Left hindlimb (tissue), 1 donor: ENCODE data around the gene SUSD2.
"Not testable (repeated sequence)": the region's sequence is repeated elsewhere in the genome, so short reads cannot be mapped to it uniquely, and the experiment has no call there.

ENCODE experiments used
- DNase-seq: peaks from one replicate; pipeline ENCODE4 v3.0.0-alpha.2; 2018

SUSD2 gene

DNA sequence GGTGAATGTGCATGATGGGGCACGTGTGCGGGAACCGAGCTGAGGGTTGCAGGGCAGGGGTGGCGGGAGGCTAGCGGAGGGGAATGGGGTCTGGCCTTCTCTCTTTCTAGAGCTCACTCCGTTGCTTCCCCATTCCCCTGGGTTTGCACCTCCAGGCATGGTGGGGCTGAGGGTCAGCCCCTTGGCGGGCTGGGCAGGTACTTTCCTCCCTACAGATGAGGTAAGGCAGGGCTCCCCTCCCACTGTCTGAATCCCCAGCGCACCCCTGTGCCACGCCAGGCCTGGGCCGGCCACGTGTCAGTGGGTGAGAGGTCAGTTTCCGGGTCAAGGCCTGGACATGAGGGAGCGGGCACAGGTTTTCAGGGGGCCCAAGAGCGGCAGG, 8.9 kb downstream of the SUSD2 start:
- DNase-seq = peak; percentile 31

DNA sequence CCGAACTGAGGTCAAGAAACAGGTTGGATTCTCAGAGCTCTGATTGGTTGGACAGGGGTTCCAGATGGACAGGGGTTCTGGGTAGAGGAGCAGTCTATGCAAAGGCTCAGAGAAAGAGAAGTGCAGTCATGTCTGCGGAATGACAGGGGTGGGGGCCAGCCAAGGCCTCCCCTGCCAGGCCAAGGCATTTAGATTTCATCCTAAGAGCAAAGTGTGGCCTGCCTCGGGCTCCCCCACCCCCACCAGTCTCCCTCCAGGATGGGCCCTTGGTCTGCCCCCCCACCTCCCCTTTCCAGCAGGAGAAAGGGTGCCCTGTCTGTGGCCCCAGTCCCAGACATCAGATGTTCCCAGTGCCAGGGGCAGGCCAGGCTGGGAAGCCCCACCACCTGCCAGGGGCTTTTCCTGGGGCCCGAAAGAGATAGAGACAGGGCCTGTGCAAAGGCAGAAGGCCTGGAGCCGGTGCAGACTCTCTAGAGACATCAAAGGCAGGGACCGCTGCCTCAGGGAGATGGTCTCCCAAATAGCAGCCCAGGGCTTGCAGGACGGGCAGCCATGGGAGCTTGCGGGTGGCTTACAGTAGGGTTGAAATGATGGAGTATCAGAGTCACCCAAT, 9.4 kb downstream of the SUSD2 start:
- DNase-seq = no peak

DNA sequence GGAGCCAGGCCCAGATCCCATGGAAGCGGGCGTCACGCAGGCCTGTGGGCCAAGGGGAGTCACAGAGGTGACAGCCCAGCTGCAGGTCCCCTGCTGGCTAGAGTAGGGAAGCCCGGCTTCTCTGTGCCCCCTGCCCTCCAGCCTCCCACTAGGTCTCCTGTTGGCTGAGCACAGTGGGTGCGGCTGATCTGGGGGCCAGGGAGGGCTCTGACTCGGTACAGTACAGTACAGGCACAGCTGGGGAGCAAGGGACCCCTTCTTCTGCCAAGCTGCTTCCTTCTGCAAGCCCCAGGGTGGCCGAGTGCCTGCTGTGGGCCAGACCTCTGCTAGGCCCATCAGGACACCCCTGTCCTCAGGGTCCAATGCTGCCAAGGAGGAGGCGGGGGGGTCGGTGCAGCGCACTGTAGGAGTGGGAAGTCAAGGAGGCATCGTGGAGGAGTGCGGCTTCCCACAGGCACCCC, 10.1 kb downstream of the SUSD2 start:
- DNase-seq = no peak

DNA sequence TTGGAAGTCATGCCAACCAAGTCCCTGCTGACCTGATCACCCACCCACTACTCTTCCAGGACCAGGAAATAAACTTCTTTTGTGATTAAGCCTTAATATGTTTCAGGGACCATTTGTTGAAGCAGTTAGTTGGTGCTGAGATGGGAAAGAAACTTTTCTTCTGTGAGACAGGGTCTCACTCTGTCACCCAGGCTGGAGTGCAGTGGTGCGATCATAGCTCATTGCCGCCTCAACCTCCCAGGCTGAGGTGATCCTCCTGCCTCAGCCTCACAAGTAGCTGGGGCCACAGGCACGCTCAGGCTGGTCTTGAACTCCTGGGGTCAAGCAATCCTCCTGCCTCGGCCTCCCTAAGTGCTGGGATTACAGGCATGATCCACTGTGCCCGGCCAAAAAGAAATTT, 10.6 kb downstream of the SUSD2 start:
- DNase-seq = no peak

DNA sequence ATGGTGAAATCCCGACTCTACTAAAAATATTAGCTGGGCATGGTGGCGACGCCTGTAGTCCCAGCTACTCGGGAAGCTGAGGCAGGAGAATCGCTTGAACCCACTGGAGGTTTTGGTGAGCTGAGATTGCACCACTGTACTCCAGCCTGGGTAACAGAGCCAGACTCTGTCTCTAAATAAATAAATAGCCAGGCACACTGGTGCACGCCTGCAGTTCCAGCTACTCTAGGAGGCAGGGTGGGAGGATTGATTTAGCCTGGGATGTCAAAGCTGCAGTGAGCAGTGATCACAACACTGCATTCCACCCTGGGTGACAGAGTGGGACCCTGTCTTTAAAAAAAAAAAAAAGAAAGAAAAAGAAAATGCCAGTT, 17.4 kb downstream of the SUSD2 start:
- no peak for DNase-seq

DNA sequence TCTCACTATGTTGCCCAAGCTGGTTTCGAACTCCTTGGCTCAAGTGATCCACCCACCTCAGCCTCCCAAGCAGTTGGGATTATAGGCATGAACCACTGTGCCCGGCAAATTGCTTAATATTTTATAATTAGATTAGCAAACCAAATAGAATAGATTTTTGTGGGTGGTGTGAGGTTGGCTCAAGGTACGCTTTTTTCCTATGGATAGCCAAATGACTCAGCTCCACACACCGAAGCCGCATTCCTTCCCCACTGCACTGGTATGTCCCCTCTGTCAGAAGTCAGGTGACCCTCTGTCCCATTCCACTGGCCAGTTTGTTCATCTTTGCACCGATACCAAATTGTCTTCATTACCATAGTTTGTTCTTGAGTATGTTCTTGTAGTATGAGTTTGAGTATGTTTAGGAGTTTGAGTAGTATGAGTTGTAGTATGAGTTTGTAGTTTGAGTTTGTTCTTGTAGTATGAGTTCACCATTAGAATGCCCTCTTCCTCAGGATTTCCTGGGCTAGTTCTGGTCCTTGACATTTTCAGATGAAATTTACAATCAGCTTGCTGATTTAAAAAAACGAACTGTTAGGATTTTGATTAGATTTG, 19.4 kb downstream of the SUSD2 start:
- DNase-seq = no peak

DNA sequence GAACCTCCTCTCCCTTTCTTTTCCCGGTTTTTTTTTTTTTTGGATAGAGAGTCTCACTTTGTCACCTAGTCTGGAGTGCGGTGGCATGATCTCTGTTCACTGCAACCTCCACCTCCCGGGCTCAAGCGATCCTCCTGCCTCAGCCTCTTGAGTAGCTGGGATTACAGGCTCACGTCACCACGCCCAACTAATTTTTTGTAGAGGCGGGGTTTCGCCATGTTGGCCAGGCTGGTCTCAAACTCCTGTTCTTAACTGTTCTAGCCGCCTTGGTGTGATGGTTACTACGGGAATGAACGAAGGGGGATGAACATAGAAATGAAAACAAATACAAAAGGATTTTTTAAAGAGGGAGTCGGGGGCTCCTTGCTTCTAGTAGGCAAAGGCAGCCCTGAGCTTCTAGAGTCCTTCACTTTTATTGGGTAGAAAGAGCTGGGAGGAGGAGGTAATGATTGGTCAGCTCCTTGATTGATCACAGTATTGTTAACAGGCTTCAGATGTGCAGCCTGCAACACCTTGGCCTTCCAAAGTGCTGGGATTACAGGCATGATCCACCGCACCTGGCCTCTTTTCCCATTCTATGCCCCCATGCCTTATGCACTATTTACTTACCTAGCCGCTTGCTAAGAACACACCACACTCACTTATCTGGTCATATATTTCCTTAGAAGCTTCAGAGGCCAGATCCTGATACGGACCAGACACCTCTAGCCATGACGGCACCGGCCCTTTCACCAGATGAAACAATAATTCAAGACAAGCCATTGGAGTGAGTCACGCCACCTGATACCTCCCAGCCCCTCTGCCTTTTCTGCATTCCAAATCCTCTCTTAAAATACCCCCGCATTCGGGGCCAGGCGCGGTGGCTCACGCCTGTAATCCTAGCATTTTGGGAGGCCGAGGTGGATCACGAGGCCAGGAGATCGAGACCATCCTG, 20.7 kb downstream of the SUSD2 start:
- no peak for DNase-seq

DNA sequence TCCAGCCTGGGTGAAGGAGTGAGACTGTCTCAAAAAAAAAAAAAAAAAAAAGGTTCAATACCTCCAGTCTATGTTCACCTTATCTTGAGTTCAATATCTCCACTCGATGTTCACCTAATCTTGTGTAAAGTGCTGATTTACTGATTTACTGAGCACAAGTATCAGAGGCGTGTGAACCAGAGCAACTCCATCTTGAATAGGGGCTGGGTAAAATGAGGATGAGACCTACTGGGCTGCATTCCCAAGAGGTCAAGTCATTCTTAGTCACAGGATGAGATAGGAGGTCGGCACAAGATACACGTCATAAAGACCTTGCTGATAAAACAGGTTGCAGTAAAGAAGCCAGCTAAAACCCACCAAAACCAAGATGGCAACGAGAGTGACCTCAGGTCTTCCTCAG, 22.6 kb downstream of the SUSD2 start:
- not testable (repeated sequence) for DNase-seq

DNA sequence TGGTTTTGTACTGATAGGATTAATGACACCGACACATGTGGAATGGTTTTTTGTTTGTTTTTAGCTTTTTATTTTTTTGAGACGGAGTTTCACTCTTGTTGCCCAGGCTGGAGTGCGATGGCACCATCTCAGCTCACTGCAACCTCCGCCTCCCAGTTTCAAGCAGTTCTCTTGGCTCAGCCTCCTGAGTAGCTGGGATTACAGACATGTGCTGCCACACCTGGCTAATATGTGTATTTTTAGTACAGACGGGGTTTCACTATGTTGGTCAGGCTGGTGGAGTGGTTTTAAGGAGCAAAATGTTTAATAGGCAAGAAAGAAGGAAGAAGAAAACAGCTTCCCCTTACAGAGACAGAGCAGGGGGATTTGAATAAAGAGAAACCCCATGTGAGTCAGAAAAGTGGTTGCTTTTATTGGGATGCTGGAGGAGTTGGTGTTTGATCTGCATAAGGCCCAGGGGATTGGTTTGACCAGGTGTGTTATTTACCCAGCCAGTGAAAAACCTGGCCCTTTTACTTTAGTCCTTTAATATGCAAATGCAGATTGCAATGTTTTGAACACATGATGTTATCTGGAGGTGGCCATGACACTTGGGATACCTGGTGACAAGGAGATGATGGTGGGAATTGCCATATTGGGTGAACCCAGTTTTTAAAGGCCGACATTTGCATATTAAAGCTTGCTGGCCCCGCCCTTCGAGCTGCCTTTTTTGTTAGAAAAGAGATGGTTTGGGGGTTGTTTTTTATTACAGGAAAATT, 24.3 kb downstream of the SUSD2 start:
- DNase-seq = no peak

DNA sequence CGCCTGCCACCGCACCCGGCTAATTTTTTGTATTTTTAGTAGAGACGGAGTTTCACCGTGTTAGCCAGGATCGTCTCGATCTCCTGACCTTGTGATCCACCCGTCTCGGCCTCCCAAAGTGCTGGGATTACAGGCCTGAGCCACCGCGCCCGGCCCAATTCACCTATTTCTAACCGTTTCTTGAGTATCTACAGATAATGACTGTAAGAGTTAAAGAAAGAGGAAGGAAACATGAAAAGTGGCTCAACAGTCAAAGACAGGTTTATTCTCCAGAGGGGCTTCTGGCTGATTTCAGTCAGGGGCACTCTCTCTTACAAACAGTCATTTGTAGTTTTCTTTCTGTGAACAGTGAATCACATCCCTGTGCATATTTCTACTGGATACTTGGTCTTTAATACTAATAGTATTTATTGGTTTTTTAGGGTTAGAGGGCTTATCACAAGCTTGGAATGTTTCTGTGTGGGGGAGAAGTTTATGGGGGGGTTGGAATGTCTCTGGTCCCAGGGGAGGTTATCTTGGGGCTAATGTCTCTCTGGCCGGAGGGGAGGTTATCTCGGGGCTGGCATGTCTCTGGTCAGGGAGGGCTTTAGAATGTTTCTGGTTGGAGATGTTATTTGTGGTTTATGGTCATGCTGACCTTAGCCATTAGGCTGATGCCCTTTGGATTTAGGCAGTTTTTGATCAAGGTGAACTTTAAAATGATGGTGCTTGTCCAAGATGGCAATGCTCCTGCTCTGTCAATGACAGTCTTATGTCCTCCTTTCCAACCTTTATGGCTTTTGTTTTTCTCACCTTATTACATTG, 25.4 kb downstream of the SUSD2 start:
- not testable (repeated sequence) for DNase-seq

DNA sequence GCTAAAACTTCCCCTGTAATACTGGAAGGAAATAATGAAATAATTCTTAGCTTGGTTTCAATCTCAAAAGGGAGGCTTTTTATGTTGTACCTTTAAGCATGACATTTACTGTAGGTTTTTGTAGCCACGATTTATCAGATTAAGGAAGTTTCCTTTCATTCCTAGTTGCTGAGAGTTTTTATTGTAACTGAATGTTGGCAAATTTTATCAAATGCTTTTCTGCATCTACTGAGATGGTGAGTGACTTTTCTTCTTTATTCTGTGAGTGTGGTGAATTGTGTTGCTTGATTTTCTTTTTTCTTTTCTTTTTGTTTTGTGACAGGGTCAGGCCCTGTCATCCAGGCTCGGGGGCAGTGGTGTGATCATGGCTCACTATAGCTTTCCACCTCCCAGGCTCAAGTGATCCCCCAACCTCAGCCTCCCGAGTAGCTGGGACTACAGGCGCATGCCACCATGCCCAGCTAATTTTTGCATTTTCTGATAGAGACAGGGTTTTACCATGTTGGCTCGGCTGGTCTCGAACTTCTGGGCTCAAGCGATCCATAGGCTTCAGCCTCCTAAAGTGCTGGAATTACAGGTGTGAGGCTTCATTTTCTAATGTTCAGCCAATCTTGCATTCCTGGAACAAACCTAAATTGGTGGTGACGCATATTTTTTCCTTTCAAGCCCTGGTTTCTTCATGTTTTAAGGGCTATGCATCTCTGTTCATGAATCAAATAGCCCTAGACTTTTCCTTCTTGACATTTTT, 26.2 kb downstream of the SUSD2 start:
- no peak for DNase-seq

DNA sequence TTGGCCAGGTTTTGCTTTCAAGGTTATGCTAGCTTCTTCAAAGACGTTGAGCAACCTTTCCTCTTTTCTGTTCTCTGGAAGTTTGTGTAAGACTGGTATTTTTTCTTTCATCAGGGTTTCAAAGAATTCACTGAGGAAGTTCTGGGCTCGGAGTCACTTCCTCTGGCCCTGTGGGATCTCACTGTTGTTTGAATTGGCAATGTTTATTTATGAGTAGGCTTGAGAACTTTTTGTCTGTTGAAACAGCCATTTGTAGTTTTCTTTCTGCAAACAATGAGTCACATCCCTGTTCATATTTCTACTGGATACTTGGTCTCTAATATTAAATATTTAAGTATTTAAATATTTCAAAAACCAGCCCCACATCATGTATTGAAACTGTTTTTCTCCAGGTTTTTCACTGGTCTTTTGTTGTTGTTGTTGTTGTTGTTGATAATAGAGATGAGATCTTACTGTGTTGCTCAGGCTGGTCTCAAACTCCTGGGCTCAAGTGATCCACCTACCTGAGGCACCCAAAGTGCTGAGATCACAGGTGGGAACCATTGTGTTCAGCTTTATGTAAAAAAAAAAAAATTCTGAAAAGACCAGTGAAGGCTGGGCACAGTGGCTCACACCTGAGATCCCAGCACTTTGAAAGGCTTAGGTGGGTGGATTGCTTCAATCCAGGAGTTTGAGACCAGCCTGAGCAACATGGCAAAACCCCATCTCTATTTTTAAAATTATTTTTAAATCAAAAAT, 26.9 kb downstream of the SUSD2 start:
- DNase-seq = no peak

DNA sequence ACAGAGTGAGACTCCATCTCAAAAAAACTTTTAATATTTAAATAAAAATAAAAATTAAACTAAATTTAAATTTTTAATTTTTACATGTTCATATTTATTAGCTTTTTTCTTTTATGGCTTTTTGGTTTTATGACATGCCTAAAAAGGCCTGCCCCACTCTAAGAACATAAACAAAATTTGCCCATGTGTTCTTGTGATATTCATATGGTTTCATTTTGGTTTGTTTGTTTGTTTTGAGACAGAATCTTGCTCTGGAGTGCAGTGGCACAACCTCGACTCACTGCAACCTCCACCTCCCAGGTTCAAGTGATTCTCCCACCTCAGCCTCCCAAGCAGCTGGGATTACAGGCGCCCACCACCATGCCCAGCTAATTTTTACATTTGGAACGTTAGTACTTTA, 27.7 kb downstream of the SUSD2 start:
- no peak for DNase-seq

DNA sequence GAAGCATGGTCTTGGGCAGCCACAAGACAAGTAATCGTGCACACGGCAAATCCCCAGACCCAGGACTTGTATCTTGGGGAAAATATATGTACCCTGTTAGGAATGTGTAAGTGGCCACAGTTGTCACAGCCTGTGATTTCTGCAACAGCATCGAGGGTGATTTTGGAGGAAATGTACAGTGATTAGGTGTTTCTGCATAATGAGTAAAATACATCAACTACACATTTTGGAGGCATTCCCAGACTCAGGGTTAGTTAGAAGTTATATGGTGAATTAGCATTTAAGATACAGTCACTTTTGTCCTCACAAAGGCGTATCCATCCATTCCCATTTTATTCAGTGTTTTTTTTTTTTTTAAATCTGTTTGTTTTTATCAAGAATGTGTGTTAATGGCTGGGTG, 28.4 kb downstream of the SUSD2 start:
- DNase-seq = no peak

DNA sequence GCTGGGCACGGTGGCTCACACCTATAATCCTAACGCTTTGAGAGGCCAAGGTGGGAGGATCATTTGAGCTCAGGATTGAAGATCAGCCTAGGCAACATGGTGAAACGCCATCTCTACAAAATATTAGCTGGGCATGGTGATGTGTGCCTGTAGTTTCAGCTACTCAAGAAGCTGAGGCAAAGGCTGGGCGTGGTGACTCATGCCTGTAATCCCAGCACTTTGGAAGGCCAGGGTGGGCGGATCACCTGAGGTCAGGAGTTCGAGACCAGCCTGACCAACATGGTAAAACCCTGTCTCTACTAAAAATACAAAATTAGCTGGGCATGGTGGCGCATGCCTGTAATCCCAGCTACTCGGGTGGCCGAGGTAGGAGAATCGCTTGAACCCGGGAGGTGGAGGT, 29.1 kb downstream of the SUSD2 start:
- DNase-seq = not testable (repeated sequence)

DNA sequence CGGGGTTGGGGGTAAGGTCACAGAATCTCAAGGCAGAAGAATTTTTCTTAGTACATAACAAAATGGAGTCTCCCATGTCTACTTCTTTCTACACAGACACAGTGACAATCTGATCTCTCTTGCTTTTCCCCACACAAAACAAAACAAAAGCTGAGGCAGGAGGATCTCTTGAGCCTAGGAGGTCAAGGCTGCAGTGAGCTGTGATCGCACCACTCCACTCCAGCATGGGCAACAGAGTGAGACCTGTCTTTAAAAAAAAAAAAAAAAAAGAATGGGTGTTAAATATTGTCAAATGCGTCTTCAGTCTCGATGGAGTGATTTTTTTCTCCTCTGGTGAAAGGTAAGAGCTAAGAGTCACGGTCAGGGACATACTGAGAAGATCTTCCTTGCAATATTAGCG, 30.4 kb downstream of the SUSD2 start:
- not testable (repeated sequence) for DNase-seq

DNA sequence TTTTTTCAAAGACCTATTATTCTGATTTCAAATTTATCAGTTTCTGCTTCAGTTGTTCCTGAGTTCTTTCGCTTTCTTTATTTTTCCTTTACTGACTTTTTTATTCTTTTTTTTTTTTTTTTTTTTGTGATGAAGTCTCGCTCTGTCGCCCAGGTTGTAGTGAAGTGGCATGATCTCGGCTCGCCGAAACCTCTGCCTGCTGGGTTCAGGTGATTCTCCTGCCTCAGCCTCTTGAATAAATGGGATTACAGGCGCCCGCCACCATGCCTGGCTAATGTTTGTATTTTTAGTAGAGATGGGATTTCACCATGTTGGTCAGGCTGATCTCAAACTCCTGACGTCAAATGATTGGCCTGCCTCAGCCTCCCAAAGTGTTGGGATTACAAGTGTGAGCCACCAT, 31.8 kb downstream of the SUSD2 start:
- not testable (repeated sequence) for DNase-seq

DNA sequence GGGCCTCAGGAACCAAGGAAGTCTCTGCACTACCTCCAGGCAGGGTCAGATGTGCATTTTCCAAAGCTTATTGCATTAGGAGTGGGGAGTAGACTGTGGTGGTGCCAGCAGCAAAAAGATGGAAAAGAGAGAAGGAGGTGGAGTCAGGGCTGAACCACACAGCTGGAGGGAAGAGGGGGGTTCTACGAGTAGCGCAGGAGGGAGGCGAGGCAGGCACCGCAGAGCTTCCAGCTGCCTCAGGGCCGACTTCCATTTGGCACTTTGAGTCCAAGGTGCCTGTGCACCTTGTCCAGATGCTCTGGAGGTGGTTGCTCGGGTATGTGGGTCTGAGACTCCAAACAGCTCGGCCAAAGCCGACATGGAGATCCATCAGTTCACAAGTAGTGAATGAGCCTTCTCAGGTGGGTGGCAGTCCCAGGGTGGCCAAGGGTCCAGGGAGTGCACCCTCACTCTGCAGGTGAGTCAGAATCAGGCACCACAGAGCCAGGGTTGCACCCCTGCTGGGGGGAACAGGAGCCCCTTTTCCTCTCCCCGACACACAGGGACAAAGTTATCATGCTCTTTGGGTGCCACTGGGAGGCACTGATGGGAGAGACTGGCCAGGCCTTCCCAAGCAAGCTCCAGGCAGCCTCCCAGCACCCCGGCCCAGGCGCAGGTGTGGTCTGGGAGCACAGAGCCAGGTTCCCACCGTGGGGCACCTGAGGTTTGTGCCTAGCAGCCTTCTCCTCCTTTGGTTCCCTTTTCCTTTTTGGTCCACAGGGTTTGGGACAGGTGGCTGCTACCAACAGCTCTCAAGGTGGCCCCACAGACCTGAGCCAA, 33.4 kb downstream of the SUSD2 start:
- no peak for DNase-seq

DNA sequence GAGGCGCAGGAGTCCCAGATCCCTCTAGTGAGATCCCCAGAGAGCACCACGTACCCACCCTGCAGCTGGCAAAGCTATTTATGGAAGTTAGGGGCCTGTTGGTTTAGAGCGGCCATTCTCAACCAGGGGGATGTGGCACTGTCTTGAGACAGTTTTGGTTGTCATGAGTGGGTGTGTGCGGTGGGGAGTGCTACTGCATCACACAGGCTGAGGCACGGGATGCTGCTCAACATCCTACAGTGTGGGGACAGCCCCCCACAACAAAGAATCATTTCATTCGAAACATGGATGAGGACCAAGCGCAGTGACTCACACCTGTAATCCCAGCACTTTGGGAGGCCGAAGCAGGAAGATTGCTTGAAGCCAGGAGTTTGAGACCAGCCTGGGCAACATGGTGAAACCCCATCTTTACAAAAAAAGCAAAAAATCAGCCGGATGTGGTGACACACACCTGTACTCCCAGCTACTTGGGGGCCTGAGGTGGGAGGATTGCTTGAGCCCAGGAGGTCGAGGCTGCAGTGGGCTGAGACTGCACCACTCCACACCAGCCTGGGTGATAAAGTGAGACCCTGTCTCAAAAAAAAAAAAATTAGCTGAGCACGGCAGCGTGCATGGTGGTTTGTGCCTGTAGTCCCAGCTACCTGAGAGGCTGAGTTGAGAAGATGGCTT, 35.4 kb downstream of the SUSD2 start:
- DNase-seq = no peak
